Immature natural killer cell (primary cell): ENCODE data around the gene AKAP8. TPM values are rescaled to one million over a fixed set of nuclear protein-coding genes. Genes with fewer than 3 reads are reported as not detected.

Experiments
- DNase-seq, 3 donors: peaks; one replicate each; pipeline ENCODE4 v3.0.0; 2022; ENCODE audit warnings: mixed read lengths in 1 of 3
- H3K27ac Mint-ChIP-seq, 6 donors: one replicate each; pipeline ENCODE4 v1.8.0; 2020; ENCODE audit warnings: mixed read lengths in 6 of 6, mild to moderate bottlenecking in 5 of 6, inconsistent platforms in 4 of 6, moderate library complexity in 3 of 6
- H3K27me3 Mint-ChIP-seq, 3 donors: one replicate each; pipeline ENCODE4 v1.8.0; 2020 to 2021; ENCODE audit warnings: low read depth in 3 of 3, mild to moderate bottlenecking in 3 of 3, mixed read lengths in 3 of 3, moderate library complexity in 3 of 3, inconsistent platforms in 1 of 3
- H3K36me3 Mint-ChIP-seq, 3 donors: one replicate each; pipeline ENCODE4 v1.8.0; 2020; ENCODE audit warnings: mixed read lengths in 3 of 3, inconsistent platforms in 2 of 3, mild to moderate bottlenecking in 2 of 3
- H3K4me1 Mint-ChIP-seq, 2 donors: one replicate each; pipeline ENCODE4 v1.8.0; 2020; ENCODE audit warnings: inconsistent platforms in 2 of 2, mild to moderate bottlenecking in 2 of 2, mixed read lengths in 2 of 2, moderate library complexity in 1 of 2
- H3K4me3 Mint-ChIP-seq, 5 donors: one replicate each; pipeline ENCODE4 v1.8.0; 2020; ENCODE audit warnings: mild to moderate bottlenecking in 5 of 5, mixed read lengths in 5 of 5, inconsistent platforms in 3 of 5, moderate library complexity in 3 of 5
- H3K9me3 Mint-ChIP-seq, 6 donors: one replicate each; pipeline ENCODE4 v1.8.0; 2020; ENCODE audit warnings: mild to moderate bottlenecking in 6 of 6, mixed read lengths in 6 of 6, inconsistent platforms in 4 of 6, moderate library complexity in 3 of 6
- polyA plus RNA-seq, 3 donors: library from polyadenylated mRNA; unstranded; fragments of 300-500 nt; fragmentation: Illumina TruSeq; gene quantifications; one replicate each; pipeline ENCODE4 v1.2.3, GENCODE V29; 2021

Gene AKAP8
- 10 to 100 TPM in 2 of 3 donors, 1 to 10 TPM in 1; 7.8 to 21.9 (median 11.1) TPM for polyA plus RNA-seq

- H3K4me1 Mint-ChIP-seq = peaks cover 31 to 45% of the 10 kb centered on the region in 2 donors
- peak within 1 kb of the TSS; percentile 96 to 100 (median 100) for H3K27ac Mint-ChIP-seq
- peak within 1 kb of the TSS; percentile 94 to 100 (median 100) for H3K4me3 Mint-ChIP-seq
- peaks cover 10 to 13% (median 11%) of the 10 kb centered on the region in 3 donors for H3K27me3 Mint-ChIP-seq
- H3K36me3 Mint-ChIP-seq = peaks cover 0 to 3% (median 0%) of the 10 kb centered on the region in 3 donors
- H3K9me3 Mint-ChIP-seq = no peaks in the 10 kb centered on the region
- DNase-seq = peak; percentile 98 to 99 (median 99)
Measured at GRCh38 chr19:15379083-15379998, at the start of gene AKAP8. TSS of gene AKAP8 (minus strand) at chr19:15379787. CDS start at chr19:15379731, 56 bp downstream.

- DNase-seq = no peak
- Mint-ChIP-seq H3K36me3 (peaks cover 10 to 15% (median 13%) of the 10 kb centered on the region in 3 donors), H3K27ac (no peak overlapping the region), H3K9me3 (peaks cover 0 to 2% (median 0%) of the 10 kb centered on the region in 6 donors), H3K4me1 (peaks cover 30 to 32% of the 10 kb centered on the region in 2 donors), H3K4me3 (no peak overlapping the region), H3K27me3 (peaks cover 0 to 5% (median 3%) of the 10 kb centered on the region in 3 donors)
Measured at GRCh38 chr19:15427991-15428471, 48.4 kb upstream of the AKAP8 start.

- peaks cover 0 to 2% (median 0%) of the 10 kb centered on the region in 6 donors for H3K9me3 Mint-ChIP-seq
- DNase-seq = no peak
- no peak overlapping the region for H3K27ac Mint-ChIP-seq
- H3K4me3 Mint-ChIP-seq = peak overlapping the region in 1 of 5 donors; percentile 12
- peaks cover 0 to 4% (median 3%) of the 10 kb centered on the region in 3 donors for H3K27me3 Mint-ChIP-seq
- peaks cover 13 to 20% (median 17%) of the 10 kb centered on the region in 3 donors for H3K36me3 Mint-ChIP-seq
- H3K4me1 Mint-ChIP-seq = peaks cover 28 to 29% of the 10 kb centered on the region in 2 donors
Measured at GRCh38 chr19:15427350-15427700, 47.7 kb upstream of the AKAP8 start.

GRCh38 chr19:15426485-15427349 is 47.1 kb upstream of the AKAP8 start:
- peaks cover 0 to 2% (median 0%) of the 10 kb centered on the region in 6 donors for H3K9me3 Mint-ChIP-seq
- peaks cover 13 to 20% (median 20%) of the 10 kb centered on the region in 3 donors for H3K36me3 Mint-ChIP-seq
- no peak overlapping the region for H3K27ac Mint-ChIP-seq
- peaks cover 25% of the 10 kb centered on the region in 2 donors for H3K4me1 Mint-ChIP-seq
- DNase-seq = no peak
- H3K4me3 Mint-ChIP-seq = no peak overlapping the region
- H3K27me3 Mint-ChIP-seq = peaks cover 0 to 3% (median under 1%) of the 10 kb centered on the region in 3 donors

- Mint-ChIP-seq H3K27me3 (peaks cover 0 to 2% (median 0%) of the 10 kb centered on the region in 3 donors), H3K36me3 (peaks cover 13 to 20% (median 20%) of the 10 kb centered on the region in 3 donors), H3K4me3 (no peak overlapping the region), H3K27ac (no peak overlapping the region), H3K9me3 (peaks cover 0 to under 1% (median 0%) of the 10 kb centered on the region in 6 donors), H3K4me1 (peaks cover 12% of the 10 kb centered on the region in 2 donors)
- DNase-seq = no peak
Measured at GRCh38 chr19:15425321-15425950, 45.8 kb upstream of the AKAP8 start.

- Mint-ChIP-seq H3K9me3 (no peaks in the 10 kb centered on the region), H3K27ac (no peak overlapping the region), H3K4me3 (no peak overlapping the region), H3K27me3 (peaks cover 0 to 2% (median 0%) of the 10 kb centered on the region in 3 donors), H3K36me3 (peaks cover 13 to 20% (median 20%) of the 10 kb centered on the region in 3 donors), H3K4me1 (peaks cover 12 to 14% of the 10 kb centered on the region in 2 donors)
- DNase-seq = no peak
Measured at GRCh38 chr19:15424692-15425272, 45.2 kb upstream of the AKAP8 start.

- peaks cover 0 to 2% (median 0%) of the 10 kb centered on the region in 3 donors for H3K27me3 Mint-ChIP-seq
- H3K9me3 Mint-ChIP-seq = no peaks in the 10 kb centered on the region
- peaks cover 16 to 21% of the 10 kb centered on the region in 2 donors for H3K4me1 Mint-ChIP-seq
- no peak overlapping the region for H3K4me3 Mint-ChIP-seq
- peaks cover 13 to 20% (median 20%) of the 10 kb centered on the region in 3 donors for H3K36me3 Mint-ChIP-seq
- H3K27ac Mint-ChIP-seq = no peak overlapping the region
- no peak for DNase-seq
Measured at GRCh38 chr19:15424121-15424520, 44.5 kb upstream of the AKAP8 start.

GRCh38 chr19:15423130-15423529 is 43.5 kb upstream of the AKAP8 start:
- no peak overlapping the region for H3K27ac Mint-ChIP-seq
- H3K4me1 Mint-ChIP-seq = peaks cover 18 to 31% of the 10 kb centered on the region in 2 donors
- H3K36me3 Mint-ChIP-seq = peaks cover 13 to 20% (median 20%) of the 10 kb centered on the region in 3 donors
- no peak overlapping the region for H3K4me3 Mint-ChIP-seq
- peaks cover 4 to 7% (median 6%) of the 10 kb centered on the region in 3 donors for H3K27me3 Mint-ChIP-seq
- no peak for DNase-seq
- no peaks in the 10 kb centered on the region for H3K9me3 Mint-ChIP-seq

- no peak for DNase-seq
- H3K27me3 Mint-ChIP-seq = peaks cover 4 to 7% (median 6%) of the 10 kb centered on the region in 3 donors
- peaks cover 13 to 20% (median 20%) of the 10 kb centered on the region in 3 donors for H3K36me3 Mint-ChIP-seq
- H3K27ac Mint-ChIP-seq = peak overlapping the region in 1 of 6 donors; percentile 12
- H3K4me1 Mint-ChIP-seq = peaks cover 25 to 37% of the 10 kb centered on the region in 2 donors
- no peak overlapping the region for H3K4me3 Mint-ChIP-seq
- H3K9me3 Mint-ChIP-seq = no peaks in the 10 kb centered on the region
Measured at GRCh38 chr19:15422296-15423075, 42.9 kb upstream of the AKAP8 start.

- peaks cover 4 to 7% (median 6%) of the 10 kb centered on the region in 3 donors for H3K27me3 Mint-ChIP-seq
- H3K36me3 Mint-ChIP-seq = peaks cover 13 to 20% (median 20%) of the 10 kb centered on the region in 3 donors
- no peak for DNase-seq
- H3K4me3 Mint-ChIP-seq = no peak overlapping the region
- H3K9me3 Mint-ChIP-seq = no peaks in the 10 kb centered on the region
- peaks cover 32 to 44% of the 10 kb centered on the region in 2 donors for H3K4me1 Mint-ChIP-seq
- H3K27ac Mint-ChIP-seq = no peak overlapping the region
Measured at GRCh38 chr19:15421721-15422260, 42.2 kb upstream of the AKAP8 start.

GRCh38 chr19:15421136-15421695 is 41.6 kb upstream of the AKAP8 start:
- no peak overlapping the region for H3K4me3 Mint-ChIP-seq
- H3K36me3 Mint-ChIP-seq = peaks cover 10 to 20% (median 16%) of the 10 kb centered on the region in 3 donors
- H3K4me1 Mint-ChIP-seq = peaks cover 34 to 46% of the 10 kb centered on the region in 2 donors

More at GRCh38 chr19:15421136-15421695, 41.6 kb upstream of the AKAP8 start:
- Mint-ChIP-seq H3K27ac (no peak overlapping the region), H3K27me3 (peaks cover 4 to 7% (median 6%) of the 10 kb centered on the region in 3 donors), H3K9me3 (no peaks in the 10 kb centered on the region)
- DNase-seq = no peak
